GM12873 (cell line): ENCODE measurements around the gene GPR84.

ENCODE experiments used
- TF ChIP-seq, protein P1 (sequence below): IDR thresholded peaks from 2 replicates; pipeline ENCODE4 v1.5.1; 2012; ENCODE audit warnings: low read depth, mild to moderate bottlenecking, moderate library complexity, low read length, control low read depth; ENCODE audit not compliant: insufficient read depth; ENCODE audit errors: missing control alignments

GPR84 gene

DNA sequence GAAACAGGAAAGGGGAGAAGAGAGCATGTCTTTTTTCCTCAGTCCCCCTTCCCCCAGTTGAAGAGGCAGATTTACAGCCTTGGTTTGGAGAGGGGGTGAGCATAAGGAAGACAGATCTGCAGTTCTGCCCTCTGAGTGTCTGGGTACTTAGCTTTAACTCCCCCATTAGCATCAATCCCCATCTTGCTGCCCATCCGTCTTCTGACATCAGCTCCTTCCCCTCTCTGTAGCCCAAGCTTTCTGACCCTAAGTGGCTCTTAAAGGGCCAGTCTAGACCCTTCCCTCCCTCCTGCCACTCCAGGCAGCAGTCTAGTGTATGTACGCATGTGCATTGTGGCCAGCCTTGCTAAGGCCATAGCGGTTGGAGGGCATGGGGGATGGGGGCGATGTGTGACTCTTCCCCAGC is 7.3 kb downstream of the GPR84 start:
- TF ChIP-seq, protein P1, sequence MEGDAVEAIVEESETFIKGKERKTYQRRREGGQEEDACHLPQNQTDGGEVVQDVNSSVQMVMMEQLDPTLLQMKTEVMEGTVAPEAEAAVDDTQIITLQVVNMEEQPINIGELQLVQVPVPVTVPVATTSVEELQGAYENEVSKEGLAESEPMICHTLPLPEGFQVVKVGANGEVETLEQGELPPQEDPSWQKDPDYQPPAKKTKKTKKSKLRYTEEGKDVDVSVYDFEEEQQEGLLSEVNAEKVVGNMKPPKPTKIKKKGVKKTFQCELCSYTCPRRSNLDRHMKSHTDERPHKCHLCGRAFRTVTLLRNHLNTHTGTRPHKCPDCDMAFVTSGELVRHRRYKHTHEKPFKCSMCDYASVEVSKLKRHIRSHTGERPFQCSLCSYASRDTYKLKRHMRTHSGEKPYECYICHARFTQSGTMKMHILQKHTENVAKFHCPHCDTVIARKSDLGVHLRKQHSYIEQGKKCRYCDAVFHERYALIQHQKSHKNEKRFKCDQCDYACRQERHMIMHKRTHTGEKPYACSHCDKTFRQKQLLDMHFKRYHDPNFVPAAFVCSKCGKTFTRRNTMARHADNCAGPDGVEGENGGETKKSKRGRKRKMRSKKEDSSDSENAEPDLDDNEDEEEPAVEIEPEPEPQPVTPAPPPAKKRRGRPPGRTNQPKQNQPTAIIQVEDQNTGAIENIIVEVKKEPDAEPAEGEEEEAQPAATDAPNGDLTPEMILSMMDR: no peak

DNA sequence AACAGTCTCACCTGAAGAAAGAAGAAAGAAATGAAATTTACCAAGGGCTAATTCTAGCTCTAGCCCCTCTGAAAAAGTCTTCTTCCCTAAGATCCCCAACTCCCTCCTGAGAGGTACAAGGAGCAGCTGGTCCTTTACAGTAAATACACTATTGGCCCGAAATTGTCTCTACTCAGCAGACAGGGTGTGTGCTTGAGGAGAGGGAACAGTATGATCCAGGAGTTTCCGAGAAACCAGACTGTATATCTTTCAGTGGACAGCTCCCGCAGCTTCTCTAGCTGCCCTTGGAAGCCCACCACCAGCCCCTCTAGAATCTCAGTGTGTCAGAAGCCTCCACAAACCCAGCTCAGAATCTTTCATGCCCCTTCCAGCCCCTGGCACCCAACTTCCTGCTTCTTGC is 8.1 kb downstream of the GPR84 start:
- TF ChIP-seq, protein P1: no peak

DNA sequence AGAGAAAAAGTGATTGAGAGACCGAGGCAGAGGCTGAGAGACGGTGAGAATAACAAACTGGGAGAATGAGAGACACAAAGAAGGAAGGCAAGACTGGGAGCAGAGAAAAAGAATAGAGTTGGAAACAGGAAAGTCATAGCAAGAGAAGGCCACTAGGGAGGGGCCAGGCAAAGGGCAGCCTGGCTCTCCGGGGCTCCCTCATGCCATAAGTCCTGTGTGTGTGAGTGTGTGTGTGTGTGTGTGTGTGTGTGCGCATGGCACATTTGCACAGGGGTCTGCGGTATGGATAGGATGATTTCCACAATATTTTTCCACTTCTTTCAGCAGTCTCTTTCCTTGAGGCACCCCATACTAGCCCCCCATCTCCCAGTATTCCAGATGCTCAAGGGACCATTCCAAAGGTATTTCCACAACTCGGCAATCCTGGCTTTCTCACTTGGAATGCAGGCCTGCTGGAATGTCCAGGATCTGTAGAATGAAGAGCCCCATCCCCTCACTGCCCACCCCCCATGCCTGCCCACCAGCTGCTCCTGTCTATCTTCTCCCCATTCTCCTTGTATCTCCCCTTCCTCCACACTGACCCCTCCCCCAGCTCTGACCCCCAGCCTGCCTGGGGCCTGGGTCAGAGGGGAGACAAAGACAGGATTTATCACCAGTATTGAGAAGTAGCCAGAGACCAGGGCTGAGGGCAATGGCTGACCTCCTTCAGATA is 9.0 kb downstream of the GPR84 start:
- TF ChIP-seq, protein P1: peak; percentile 13

DNA sequence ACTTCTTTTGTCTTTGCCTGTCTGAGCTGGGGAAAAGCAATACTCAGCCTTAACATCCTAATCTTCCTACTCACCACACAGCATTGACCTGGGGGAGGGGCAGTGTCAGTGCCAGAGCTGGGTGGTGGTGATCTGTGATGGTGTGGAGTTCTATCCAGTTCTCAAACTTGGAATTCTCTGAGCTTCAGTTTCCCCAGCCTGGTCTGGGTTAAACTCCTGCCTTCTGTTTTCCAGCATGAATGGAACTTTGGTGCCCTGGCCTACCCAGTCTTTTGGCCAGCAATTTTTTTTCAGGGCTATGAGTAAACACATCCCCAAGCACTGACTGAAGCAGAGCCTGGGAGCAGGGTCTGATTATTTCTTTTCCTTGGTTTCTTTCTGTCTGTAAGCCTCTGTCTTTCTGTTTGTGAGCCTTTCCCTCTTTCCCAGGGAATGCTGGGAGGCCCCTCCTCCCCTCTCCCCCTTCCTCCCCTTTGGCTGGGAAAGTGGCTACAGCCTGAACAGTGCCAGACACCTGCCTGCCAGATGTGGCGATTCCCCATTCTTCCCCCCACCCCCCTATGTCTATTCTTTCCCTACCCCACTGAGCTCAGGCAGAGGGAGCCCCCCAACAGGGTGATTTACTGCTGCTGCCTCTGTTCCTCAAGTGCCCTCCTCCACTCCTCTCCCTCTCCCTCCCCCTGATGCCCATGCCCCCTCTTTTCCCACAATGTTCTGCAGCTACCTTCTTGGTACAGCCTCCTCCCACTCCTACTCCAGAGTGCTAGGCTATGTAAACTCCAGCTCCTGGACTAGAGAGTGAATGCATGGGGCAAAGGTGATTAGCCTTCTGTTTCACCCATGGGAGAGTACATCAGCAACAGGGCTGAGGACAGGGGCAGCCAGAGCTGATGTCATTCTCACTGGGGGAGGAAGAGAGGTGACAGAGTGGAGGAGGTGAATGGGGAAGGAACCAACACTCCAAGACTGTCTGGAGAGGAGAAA is 11.1 kb downstream of the GPR84 start:
- TF ChIP-seq, protein P1: no peak

DNA sequence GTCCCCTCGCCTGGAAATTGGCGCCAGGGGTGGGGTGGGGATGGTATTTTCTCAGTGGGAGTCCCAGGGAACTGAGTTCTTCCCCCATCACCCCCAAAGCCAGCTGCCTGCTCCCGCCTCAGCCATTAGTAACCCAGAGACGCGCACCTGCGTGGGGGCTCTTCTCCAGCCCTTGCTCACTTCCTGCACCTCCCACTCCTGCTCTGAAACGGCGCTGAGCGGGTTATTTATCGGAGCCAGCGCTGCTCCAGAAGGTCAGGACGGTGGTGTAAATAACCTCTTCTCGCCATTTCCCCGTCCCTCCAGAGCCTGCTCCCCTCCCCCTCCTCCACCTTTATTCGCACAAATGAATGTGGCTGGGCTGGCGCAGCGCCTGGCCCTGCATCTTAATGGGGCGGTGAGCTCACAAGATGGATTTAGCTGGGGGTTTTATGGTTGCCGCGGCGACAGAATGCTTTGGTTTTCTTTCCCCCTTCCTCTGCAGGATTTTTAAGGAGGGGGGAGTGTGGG is 12.2 kb downstream of the GPR84 start:
- TF ChIP-seq, protein P1: no peak

DNA sequence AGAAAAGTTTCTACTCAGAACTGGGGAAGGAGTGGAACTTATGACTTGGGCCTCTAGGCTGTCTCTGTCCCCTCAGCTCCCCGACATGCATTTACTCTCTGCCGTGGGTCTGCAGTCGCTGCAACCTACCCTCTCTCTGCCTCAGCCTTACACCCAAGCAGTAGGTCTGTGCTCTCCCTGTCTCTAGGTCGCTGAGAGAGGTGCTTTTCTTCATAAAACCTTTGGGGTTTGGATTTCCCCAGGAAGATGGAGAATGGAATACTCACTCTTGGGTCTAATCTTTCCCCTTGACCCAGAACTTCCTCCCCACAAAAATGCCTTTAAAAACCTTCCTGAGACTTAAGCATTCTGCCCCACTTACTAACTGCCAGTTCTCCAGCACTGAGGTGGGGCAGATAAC is 12.9 kb downstream of the GPR84 start:
- TF ChIP-seq, protein P1: no peak

DNA sequence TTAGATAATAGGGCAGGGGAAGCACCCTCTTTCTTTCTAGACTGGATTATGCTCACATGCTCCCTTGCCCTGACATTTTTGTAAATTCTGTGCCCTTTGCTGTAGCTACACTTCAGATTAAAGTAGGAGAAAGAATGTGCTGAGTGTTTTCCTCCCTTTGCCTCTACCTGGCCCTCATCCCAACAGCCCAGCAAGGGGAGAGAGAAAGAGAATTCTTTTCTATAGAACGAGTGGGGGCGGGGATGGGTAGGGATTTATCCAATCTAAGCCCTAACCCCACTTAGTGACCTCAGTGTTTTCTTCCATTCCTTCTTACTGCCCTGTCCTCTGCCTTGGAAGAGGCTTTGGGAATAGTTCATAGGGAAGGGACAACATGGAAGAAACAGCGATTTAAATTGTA is 13.5 kb downstream of the GPR84 start:
- TF ChIP-seq, protein P1: no peak
